ENCODE data around the gene RNF44. TPM values are rescaled to one million over a fixed set of nuclear protein-coding genes. Genes with fewer than 3 reads are reported as not detected.
"Not testable (repeated sequence)": the region's sequence is repeated elsewhere in the genome, so short reads cannot be mapped to it uniquely, and the experiment has no call there.

Gene RNF44
- total RNA-seq, 4 donors from 2014 or later: 8.8 to 23.1 (median 15.5) TPM

- no peak overlapping the region for H3K4me3 ChIP-seq
- intact Hi-C loops (cut with DNase I): no loop called here
- no peaks in the 10 kb centered on the region for H3K9me3 ChIP-seq
- H3K36me3 ChIP-seq: peaks cover 0 to 95% (median 16%) of the 10 kb centered on the region in 3 donors
- WGBS, 2 donors: 75 to 93% methylated on average over 1 of the region's 1 CpG
- no peaks in the 10 kb centered on the region for H3K27me3 ChIP-seq
- TF ChIP-seq POLR2A (IDR thresholded peaks at IDR 0.05) (no peak), CTCF (IDR thresholded peaks at IDR 0.05) (no peak)
- peaks cover 0 to 35% (median 0%) of the 10 kb centered on the region in 3 donors for H3K4me1 ChIP-seq
- DNase-seq: no peak
- H3K27ac ChIP-seq: peak overlapping the region in 3 of 4 donors; percentile 43 to 60 (median 47)
Observed at GRCh38 chr5:176489077-176489476, 48.1 kb downstream of the RNF44 start.

- H3K9me3 ChIP-seq; H3K4me3 ChIP-seq; H3K27ac ChIP-seq; DNase-seq; H3K27me3 ChIP-seq; intact Hi-C loops (cut with DNase I): not testable (repeated sequence)
- Histone ChIP-seq H3K36me3 (peaks cover 0 to 95% (median 7%) of the 10 kb centered on the region in 3 donors), H3K4me1 (peaks cover 0 to 23% (median 0%) of the 10 kb centered on the region in 3 donors)
- WGBS, 2 donors: 98 to 100% methylated on average over 4 of the region's 4 CpGs
Observed at GRCh38 chr5:176487160-176487559, 50.0 kb downstream of the RNF44 start.

GRCh38 chr5:176486189-176486757 is 50.9 kb downstream of the RNF44 start:
- Histone ChIP-seq H3K9me3 (no peaks in the 10 kb centered on the region), H3K4me1 (peaks cover 0 to 16% (median 0%) of the 10 kb centered on the region in 3 donors), H3K36me3 (peaks cover 0 to 95% (median 7%) of the 10 kb centered on the region in 3 donors), H3K27me3 (no peaks in the 10 kb centered on the region), H3K27ac (no peak overlapping the region), H3K4me3 (no peak overlapping the region)
- intact Hi-C loops (cut with DNase I): no loop called here
- WGBS, 2 donors: 77 to 85% methylated on average over 7 of the region's 7 CpGs
- no peak for DNase-seq
- no peak for TF ChIP-seq POLR2A (IDR thresholded peaks at IDR 0.05)
- TF ChIP-seq CTCF (IDR thresholded peaks at IDR 0.05): no peak

DNA sequence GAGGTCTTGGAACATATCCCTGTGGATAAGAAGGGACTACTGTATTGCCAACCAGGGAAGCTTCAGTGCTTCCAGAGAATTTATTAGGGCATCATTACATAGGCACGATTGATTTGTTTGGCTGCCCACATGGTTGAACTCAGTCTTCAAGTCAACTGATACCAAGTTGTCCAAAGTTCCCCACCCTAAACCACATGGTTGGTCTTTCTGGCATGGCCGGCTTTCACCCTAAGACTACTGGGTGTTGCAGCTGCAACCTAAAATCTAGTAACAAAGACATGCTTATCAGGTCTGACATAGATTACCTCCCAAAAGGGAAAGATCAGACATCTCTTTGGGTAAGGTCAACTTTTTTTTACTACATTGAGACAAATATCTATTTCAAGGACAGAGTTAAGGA is 52.0 kb downstream of the RNF44 start:
- intact Hi-C loops (cut with DNase I): no loop called here
- peaks cover 0 to 95% (median 7%) of the 10 kb centered on the region in 3 donors for H3K36me3 ChIP-seq
- TF ChIP-seq CTCF (IDR thresholded peaks at IDR 0.05) (no peak), POLR2A (IDR thresholded peaks at IDR 0.05) (no peak)
- no peak for DNase-seq
- no peak overlapping the region for H3K27ac ChIP-seq
- no peak overlapping the region for H3K4me3 ChIP-seq
- no peaks in the 10 kb centered on the region for H3K27me3 ChIP-seq
- peaks cover 0 to 16% (median 0%) of the 10 kb centered on the region in 3 donors for H3K4me1 ChIP-seq
- no peaks in the 10 kb centered on the region for H3K9me3 ChIP-seq
- 58 to 100% methylated on average over 1 to 2 of the region's 2 CpGs for WGBS, 2 donors

- WGBS, 2 donors: 83 to 89% methylated on average over 4 of the region's 4 CpGs
- Histone ChIP-seq H3K9me3 (no peaks in the 10 kb centered on the region), H3K27ac (no peak overlapping the region), H3K4me3 (no peak overlapping the region), H3K36me3 (peaks cover 0 to 73% (median 0%) of the 10 kb centered on the region in 3 donors), H3K27me3 (no peaks in the 10 kb centered on the region), H3K4me1 (no peaks in the 10 kb centered on the region)
- no peak for DNase-seq
- intact Hi-C loops (cut with DNase I): no loop called here
- TF ChIP-seq POLR2A (IDR thresholded peaks at IDR 0.05) (no peak), CTCF (IDR thresholded peaks at IDR 0.05) (no peak)
Observed at GRCh38 chr5:176481711-176482110, 55.5 kb downstream of the RNF44 start.

Small RNA genes within 50 kb of the gene (small RNA-seq; reads per million reads assigned to genes)
- gene RF00019: 0 reads per million in 4 donors
- gene RN7SL684P: 0 reads per million in 4 donors

Other genes with a start within 250 kb of the RNF44 start
- gene KIAA1191, start 175.6 kb downstream of the RNF44 start, total RNA-seq: 10 to 100 TPM; 57.0 to 99.9 (median 73.7) TPM
- 10 to 100 TPM in 1 of 4 donors, 1 to 10 TPM in 3; 2.4 to 10.1 (median 6.3) TPM for gene ARL10, start 171.9 kb downstream of the RNF44 start, total RNA-seq
- gene NOP16, start 148.8 kb downstream of the RNF44 start, total RNA-seq: 10 to 100 TPM; 19.9 to 38.0 (median 30.9) TPM
- gene HIGD2A, start 148.7 kb downstream of the RNF44 start, total RNA-seq: 100 to 1,000 TPM in 2 of 4 donors, 10 to 100 TPM in 2; 77.2 to 122 (median 90.3) TPM
- gene CLTB, start 120.9 kb downstream of the RNF44 start, total RNA-seq: 100 to 1,000 TPM; 347 to 732 (median 444) TPM
- 10 to 100 TPM; 18.5 to 27.0 (median 24.7) TPM for gene FAF2, start 89.0 kb downstream of the RNF44 start, total RNA-seq
- under 1 TPM in 1 of 4 donors, not detected in 3; under 0.01 TPM for gene CDHR2, start 11.9 kb upstream of the RNF44 start, total RNA-seq
- gene GPRIN1, start 72.8 kb upstream of the RNF44 start, total RNA-seq: 1 to 10 TPM in 3 of 4 donors, under 1 TPM in 1; 0.57 to 4.6 (median 2.2) TPM
- not detected for gene SNCB, start 93.1 kb upstream of the RNF44 start, total RNA-seq
- gene EIF4E1B, start 93.3 kb upstream of the RNF44 start, total RNA-seq: not detected
- gene TSPAN17, start 110.1 kb upstream of the RNF44 start, total RNA-seq: 10 to 100 TPM; 16.4 to 36.4 (median 30.6) TPM